H1 (cell line): Measurements from ENCODE around the gene ADAMTSL2. TPM values are rescaled to one million over a fixed set of nuclear protein-coding genes. Genes with fewer than 3 reads are reported as not detected.

Experiments
- CTCF ChIA-PET: fragments of 300-600 bp; sonication (Branson Sonifier 250); formaldehyde crosslinking; loops from one replicate; lab custom pipeline; 2021; ENCODE audit not compliant: partially characterized antibody; lab: Charles Lee
- POLR2A ChIA-PET: fragments of 300-600 bp; sonication (Branson Sonifier 250); formaldehyde crosslinking; loops from one replicate; lab custom pipeline; 2021; ENCODE audit warnings: inconsistent platforms; ENCODE audit not compliant: partially characterized antibody; lab: Charles Lee
- DNase-seq, 2 experiments: peaks; one replicate each; pipeline versions ENCODE4 v3.0.0 to v3.0.0-alpha.2; 2010 to 2022; ENCODE audit warnings: low spot score in 2 of 2, low read depth in 1 of 2, mixed read lengths in 1 of 2
- FAIRE-seq: peaks from 2 replicates; lab custom pipeline; 2011; peaks lifted over from hg19 to GRCh38; lab: Jason Lieb, UNC
- H2AFZ ChIP-seq: 2 replicates; pipeline ENCODE4 v1.8.1; 2012; ENCODE audit warnings: low read length, inconsistent platforms
- H2AK5ac ChIP-seq: 2 replicates; pipeline ENCODE4 v1.6.1; 2013; ENCODE audit warnings: low read depth, low read length
- H2BK120ac ChIP-seq: replicated peaks from 2 replicates; pipeline ENCODE3; 2013; ENCODE audit warnings: low read depth, low read length, inconsistent platforms
- H2BK12ac ChIP-seq: 2 replicates; pipeline ENCODE4 v1.6.1; 2013; ENCODE audit warnings: low read depth, low read length
- H2BK15ac ChIP-seq: 2 replicates; pipeline ENCODE4 v1.6.1; 2013; ENCODE audit warnings: low read length
- H2BK20ac ChIP-seq: 2 replicates; pipeline ENCODE4 v1.6.1; 2013; ENCODE audit warnings: low read length
- H2BK5ac ChIP-seq: 2 replicates; pipeline ENCODE4 v1.6.1; 2013; ENCODE audit warnings: low read depth, low read length
- H3K14ac ChIP-seq: 2 replicates; pipeline ENCODE4 v1.6.1; 2013; ENCODE audit warnings: inconsistent platforms; ENCODE audit not compliant: insufficient read length
- H3K18ac ChIP-seq: 2 replicates; pipeline ENCODE4 v1.6.1; 2013; ENCODE audit warnings: low read length; ENCODE audit errors: extremely low read depth
- H3K23ac ChIP-seq: 2 replicates; pipeline ENCODE4 v1.6.1; 2013; ENCODE audit warnings: inconsistent platforms; ENCODE audit not compliant: insufficient read length
- H3K23me2 ChIP-seq: 2 replicates; pipeline ENCODE4 v1.6.1; 2013; ENCODE audit warnings: low read depth, low read length
- H3K27ac ChIP-seq: 2 replicates; pipeline ENCODE4 v1.6.1; 2011; ENCODE audit warnings: low read depth, low read length, inconsistent platforms
- H3K27me3 ChIP-seq, 4 experiments: replicated peaks in 1 of 4; 1 replicate in 1 of 4; 2 replicates in 3 of 4; pipeline versions ENCODE4 v1.6.1 to v1.8.1; 2011 to 2013; ENCODE audit warnings: low read length in 3 of 4, mild to moderate bottlenecking in 3 of 4, inconsistent platforms in 2 of 4, mixed read lengths in 2 of 4, moderate library complexity in 1 of 4; ENCODE audit not compliant: control insufficient read depth in 3 of 4, insufficient read depth in 3 of 4; ENCODE audit errors: extremely low read depth in 1 of 4
- H3K36me3 ChIP-seq, 4 experiments: 2 replicates each; pipeline versions ENCODE4 v1.6.1 to v1.8.1; 2011 to 2013; ENCODE audit warnings: mild to moderate bottlenecking in 4 of 4, low read length in 3 of 4, moderate library complexity in 2 of 4, control low read depth in 1 of 4, inconsistent platforms in 1 of 4; ENCODE audit not compliant: insufficient read depth in 4 of 4, control insufficient read depth in 2 of 4
- H3K4ac ChIP-seq: replicated peaks from 2 replicates; pipeline ENCODE3; 2013; ENCODE audit warnings: low read length, low read depth, mixed read lengths, inconsistent platforms; ENCODE audit not compliant: insufficient read length
- H3K4me1 ChIP-seq, 4 experiments: replicated peaks in 1 of 4; 1 replicate in 1 of 4; 2 replicates in 3 of 4; pipeline versions ENCODE4 v1.6.1 to v1.8.1; 2011 to 2013; ENCODE audit warnings: low read length in 3 of 4, inconsistent platforms in 2 of 4, mixed read lengths in 1 of 4; ENCODE audit not compliant: insufficient read depth in 4 of 4, control insufficient read depth in 3 of 4
- H3K4me2 ChIP-seq, 2 experiments: 2 replicates each; pipeline versions ENCODE4 v1.6.1 to v1.8.1; 2011 to 2013; ENCODE audit warnings: low read depth in 2 of 2, low read length in 2 of 2, control low read depth in 1 of 2, inconsistent platforms in 1 of 2, mild to moderate bottlenecking in 1 of 2; ENCODE audit not compliant: insufficient read depth in 1 of 2
- H3K4me3 ChIP-seq, 4 experiments: fragments of 200-600, 300-600 bp in 1 of 4; sonication (generic), shearing (Covaris generic), sonication (Bioruptor Twin) in 1 of 4; 2 replicates each; pipeline versions ENCODE4 v1.5.1 to v1.8.1; 2011 to 2016; ENCODE audit warnings: low read length in 4 of 4, low read depth in 3 of 4, control low read depth in 2 of 4, inconsistent platforms in 2 of 4, mild to moderate bottlenecking in 2 of 4, mixed read lengths in 1 of 4, moderate library complexity in 1 of 4; ENCODE audit not compliant: insufficient read depth in 2 of 4; ENCODE audit errors: extremely low read depth in 1 of 4
- H3K56ac ChIP-seq: replicated peaks from 2 replicates; pipeline ENCODE3; 2013; ENCODE audit warnings: low read depth, mild to moderate bottlenecking, mixed read lengths, low read length, inconsistent platforms; ENCODE audit not compliant: insufficient read length
- H3K79me1 ChIP-seq: 2 replicates; pipeline ENCODE4 v1.6.1; 2013; ENCODE audit warnings: low read depth, low read length, control low read depth
- H3K79me2 ChIP-seq, 2 experiments: 2 replicates each; pipeline versions ENCODE4 v1.6.1 to v1.8.1; 2012 to 2013; ENCODE audit warnings: low read length in 2 of 2, mild to moderate bottlenecking in 2 of 2, inconsistent platforms in 1 of 2; ENCODE audit not compliant: insufficient read depth in 2 of 2, control insufficient read depth in 1 of 2
- H3K9ac ChIP-seq, 4 experiments: replicated peaks in 1 of 4; 1 replicate in 1 of 4; 2 replicates in 3 of 4; pipeline versions ENCODE4 v1.6.1 to v1.8.1; 2011 to 2013; ENCODE audit warnings: low read depth in 3 of 4, low read length in 3 of 4, control low read depth in 2 of 4, mild to moderate bottlenecking in 2 of 4, moderate library complexity in 2 of 4, inconsistent platforms in 1 of 4; ENCODE audit errors: extremely low read depth in 1 of 4
- H3K9me3 ChIP-seq, 2 experiments: 2 replicates each; pipeline versions ENCODE4 v1.6.1 to v1.8.1; 2012 to 2013; ENCODE audit warnings: mild to moderate bottlenecking in 2 of 2, moderate library complexity in 2 of 2, control low read depth in 1 of 2, inconsistent platforms in 1 of 2, low read depth in 1 of 2, low read length in 1 of 2, mixed read lengths in 1 of 2; ENCODE audit not compliant: insufficient read depth in 2 of 2
- H4K20me1 ChIP-seq, 2 experiments: replicated peaks in 1 of 2; 2 replicates each; pipeline versions ENCODE3 to v1.8.1; 2011 to 2013; ENCODE audit warnings: inconsistent platforms in 2 of 2, low read length in 2 of 2, mild to moderate bottlenecking in 1 of 2; ENCODE audit not compliant: insufficient read depth in 2 of 2, control insufficient read depth in 1 of 2
- H4K5ac ChIP-seq: 2 replicates; pipeline ENCODE4 v1.6.1; 2013; ENCODE audit warnings: low read length, low read depth, mixed read lengths, inconsistent platforms; ENCODE audit not compliant: insufficient read length
- H4K8ac ChIP-seq: 2 replicates; pipeline ENCODE4 v1.8.0; 2013; ENCODE audit warnings: mild to moderate bottlenecking, moderate library complexity, low read length, inconsistent platforms; ENCODE audit not compliant: insufficient read depth; ENCODE audit errors: extremely low read depth
- H4K91ac ChIP-seq: replicated peaks from 2 replicates; pipeline ENCODE3; 2013; ENCODE audit warnings: low read length, mixed read lengths, inconsistent platforms; ENCODE audit not compliant: insufficient read length
- GABPA ChIP-seq: IDR thresholded peaks from 2 replicates; pipeline ENCODE4 v1.6.1; 2011; ENCODE audit warnings: mild to moderate bottlenecking, low read length, moderate library complexity, borderline replicate concordance; ENCODE audit not compliant: insufficient read depth
- TEAD4 ChIP-seq: IDR thresholded peaks from 2 replicates; pipeline ENCODE4 v1.6.1; 2012; ENCODE audit warnings: low read depth, low read length, inconsistent platforms, mixed read lengths
- WGBS, 2 experiments: shearing (Covaris generic) in 1 of 2; methylation state at CpG; one replicate each; pipeline versions ENCODE4 v1.1.6 to v1.1.7; 2013 to 2015; ENCODE audit warnings: low lambda C conversion rate in 2 of 2, mixed read lengths in 2 of 2, inconsistent platforms in 1 of 2, low coverage in 1 of 2, missing lambda C conversion rate in 1 of 2; ENCODE audit not compliant: insufficient replicate concordance in 2 of 2, insufficient coverage in 1 of 2, insufficient read length in 1 of 2; ENCODE audit errors: extremely low coverage in 1 of 2, missing lambda C conversion rate in 1 of 2; 5-methylcytosine and 5-hydroxymethylcytosine counted together
- polyA plus RNA-seq, 7 experiments: library from polyadenylated mRNA; depleted of rRNA in 3 of 7; stranded (reverse) in 5 of 7; unstranded in 2 of 7; fragments of >200 nt in 5 of 7; fragments of 200-250 nt in 2 of 7; gene quantifications; 1 replicate in 5 of 7; 2 replicates in 1 of 7; 4 replicates in 1 of 7; pipeline versions ENCODE4 v1.2.1 to v1.2.3, GENCODE V29; 2011 to 2013; ENCODE audit warnings: missing spikeins in 2 of 7, mixed read lengths in 2 of 7
- total RNA-seq: library from RNA; stranded (reverse); fragmentation: NEBNext Ultra II Directional; extraction: Animal tissue kit (Norgen Biotek cat#: 25700); gene quantifications from 2 replicates; pipeline ENCODE4 v1.2.1, GENCODE V29; 2021
- TF ChIP-seq, protein P1 (sequence below), 3 experiments: IDR thresholded peaks; 1 replicate in 2 of 3; 2 replicates in 1 of 3; pipeline versions ENCODE4 v1.5.1 to v1.6.1; 2011; ENCODE audit warnings: low read length in 3 of 3, mild to moderate bottlenecking in 3 of 3, inconsistent platforms in 2 of 3, low read depth in 1 of 3, moderate library complexity in 1 of 3; ENCODE audit not compliant: insufficient read depth in 1 of 3; ENCODE audit errors: control extremely low read depth in 1 of 3

Gene ADAMTSL2
- total and polyA plus RNA-seq, 2 of the 8 experiments (the other 6 are each of a cell fraction or from before 2014, with no cell fraction given): 0.74 to 0.76 TPM

- POLR2A ChIA-PET: interaction anchor here (0.6 to 3.0 kb wide), 4 partner anchors 10 to 122 kb away, joined by 3 to 11 read pairs (median 6); partner anchors contain the start of gene CACFD1
- DNase-seq: no peak
Measured at GRCh38 chr9:133527444-133527920, 7.0 kb upstream of the ADAMTSL2 start.

More at GRCh38 chr9:133527444-133527920, 7.0 kb upstream of the ADAMTSL2 start:
- Histone ChIP-seq H3K9ac (no peak overlapping the region), H2BK12ac (peak overlapping the region; percentile 92; the same call in 1 of the 2 replicates), H4K91ac (peak overlapping the region; percentile 32), H3K56ac (no peak overlapping the region), H3K4ac (peak overlapping the region; percentile 70), H3K36me3 (no peaks in the 10 kb centered on the region), H2BK20ac (peak overlapping the region; percentile 97; the same call in 1 of the 2 replicates), H4K8ac (no peak overlapping the region; the same call in 1 of the 2 replicates), H3K4me1 (peaks cover 4 to 33% (median 30%) of the 10 kb centered on the region in 4 experiments), H2AFZ (no peak overlapping the region), H3K79me2 (no peaks in the 10 kb centered on the region), H3K14ac (no peak overlapping the region), H2BK15ac (peak overlapping the region; percentile 88; the same call in 1 of the 2 replicates), H3K27ac (no peak overlapping the region)
- CTCF ChIA-PET: interaction anchor here (0.6 to 2.0 kb wide), 10 partner anchors 15 to 199 kb away, joined by 3 to 6 read pairs (median 4); no protein-coding TSS in a partner anchor
- WGBS, 2 experiments: 35% methylated on average over 18 of the region's 18 CpGs; no CpG with 5 or more reads in 1 of the 2 experiments
- TF ChIP-seq, protein P1, sequence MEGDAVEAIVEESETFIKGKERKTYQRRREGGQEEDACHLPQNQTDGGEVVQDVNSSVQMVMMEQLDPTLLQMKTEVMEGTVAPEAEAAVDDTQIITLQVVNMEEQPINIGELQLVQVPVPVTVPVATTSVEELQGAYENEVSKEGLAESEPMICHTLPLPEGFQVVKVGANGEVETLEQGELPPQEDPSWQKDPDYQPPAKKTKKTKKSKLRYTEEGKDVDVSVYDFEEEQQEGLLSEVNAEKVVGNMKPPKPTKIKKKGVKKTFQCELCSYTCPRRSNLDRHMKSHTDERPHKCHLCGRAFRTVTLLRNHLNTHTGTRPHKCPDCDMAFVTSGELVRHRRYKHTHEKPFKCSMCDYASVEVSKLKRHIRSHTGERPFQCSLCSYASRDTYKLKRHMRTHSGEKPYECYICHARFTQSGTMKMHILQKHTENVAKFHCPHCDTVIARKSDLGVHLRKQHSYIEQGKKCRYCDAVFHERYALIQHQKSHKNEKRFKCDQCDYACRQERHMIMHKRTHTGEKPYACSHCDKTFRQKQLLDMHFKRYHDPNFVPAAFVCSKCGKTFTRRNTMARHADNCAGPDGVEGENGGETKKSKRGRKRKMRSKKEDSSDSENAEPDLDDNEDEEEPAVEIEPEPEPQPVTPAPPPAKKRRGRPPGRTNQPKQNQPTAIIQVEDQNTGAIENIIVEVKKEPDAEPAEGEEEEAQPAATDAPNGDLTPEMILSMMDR (IDR thresholded peaks at IDR 0.05; ENCODE audit: control extremely low read depth in 1 of 3, insufficient read depth in 1 of 3, low read depth in 1 of 3, low read length in 3 of 3): no peak
- TF ChIP-seq TEAD4 (peak; percentile 52; the same call in 1 of the 2 replicates), GABPA (0 out of 2 replicates have a peak, but pooled peaks have one; percentile 35)
- TF ChIP-seq, all 59 proteins: peak for 2
- Histone ChIP-seq H3K9me3 (no peaks in the 10 kb centered on the region), H3K23ac (no peak overlapping the region), H3K27me3 (peaks cover 0 to 5% (median 2%) of the 10 kb centered on the region in 4 experiments; a peak in 4 of 7 replicates), H4K20me1 (no peaks in the 10 kb centered on the region), H3K4me2 (peak overlapping the region; percentile 43 to 48), H2BK120ac (peak overlapping the region; percentile 52), H2BK5ac (peak overlapping the region; percentile 75; the same call in 1 of the 2 replicates), H3K4me3 (no peak overlapping the region; a peak in 1 of 8 replicates), H3K18ac (peak overlapping the region; percentile 60), H4K5ac (no peak overlapping the region), H3K23me2 (no peaks in the 10 kb centered on the region; the same call in 1 of the 2 replicates), H2AK5ac (no peak overlapping the region), H3K79me1 (no peaks in the 10 kb centered on the region)
- FAIRE-seq: no peak
